Gastroesophageal sphincter (tissue), 3 donors: ENCODE data around the gene MLLT10.

Source experiments
- CTCF ChIP-seq, 4 experiments: fragments of 200-600 bp in 2 of 4; fragments of 450-650 bp in 2 of 4; sonication (generic) in 1 of 4; IDR thresholded peaks; one replicate each; pipeline ENCODE4 v1.5.1; 2017 to 2019; ENCODE audit warnings: antibody characterized with exemption in 4 of 4, mild to moderate bottlenecking in 2 of 4, moderate library complexity in 2 of 4
- EP300 ChIP-seq: sonication (generic); formaldehyde crosslinking; IDR thresholded peaks from one replicate; pipeline ENCODE4 v1.6.1; 2017; ENCODE audit warnings: antibody characterized with exemption, mild to moderate bottlenecking
- POLR2A ChIP-seq, 2 donors: fragments of 450-650 bp; IDR thresholded peaks; one replicate each; pipeline ENCODE4 v1.6.1; 2017; ENCODE audit warnings: antibody characterized with exemption in 2 of 2, mild to moderate bottlenecking in 2 of 2, moderate library complexity in 1 of 2

DNA sequence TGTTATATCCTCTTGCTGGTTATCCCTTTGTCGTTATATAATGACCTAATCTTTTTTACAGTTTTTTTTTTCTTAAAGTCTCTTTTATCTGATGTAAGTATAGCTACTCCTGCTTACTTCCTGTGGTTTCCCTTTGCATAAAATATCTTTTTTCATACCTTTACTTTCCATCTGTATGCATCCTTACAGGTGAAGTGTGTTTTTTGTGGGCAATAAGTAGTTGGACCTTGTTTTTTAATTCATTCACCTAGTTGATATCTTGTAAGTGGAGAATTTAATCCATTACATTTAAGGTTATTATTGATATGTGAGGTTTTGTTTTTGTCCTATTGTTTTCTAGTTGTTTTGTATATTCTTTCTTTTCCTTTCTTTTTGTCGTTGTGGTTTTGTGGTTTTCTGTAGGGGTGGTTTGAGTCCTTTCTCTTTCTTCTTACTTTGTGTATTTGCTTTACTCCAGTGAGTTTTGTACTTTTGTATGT lies 168.6 kb downstream of the MLLT10 start:
- TF ChIP-seq CTCF (IDR thresholded peaks at IDR 0.05) (no peak), EP300 (no peak), POLR2A (IDR thresholded peaks at IDR 0.05) (no peak)
